HG03439 (cell line): ENCODE data around the gene SPTBN4.
A peak's percentile ranks its signal among the peaks of the same experiment; 100 is the strongest.
"Not testable (repeated sequence)": the region's sequence is repeated elsewhere in the genome, so short reads cannot be mapped to it uniquely, and the experiment has no call there.

Experiments
- ATAC-seq: cut with Tn5 transposase; IDR thresholded peaks from one replicate; pipeline ENCODE4 v1.9.1; 2021; ENCODE audit warnings: mild to moderate bottlenecking, moderate library complexity; ENCODE audit not compliant: unreplicated experiment

Gene SPTBN4

GRCh38 chr19:40613690-40614621 is 147.2 kb downstream of the SPTBN4 start:
- peak; percentile 42 for ATAC-seq

- ATAC-seq = no peak
Observed at GRCh38 chr19:40614622-40615411, 148.0 kb downstream of the SPTBN4 start.

DNA sequence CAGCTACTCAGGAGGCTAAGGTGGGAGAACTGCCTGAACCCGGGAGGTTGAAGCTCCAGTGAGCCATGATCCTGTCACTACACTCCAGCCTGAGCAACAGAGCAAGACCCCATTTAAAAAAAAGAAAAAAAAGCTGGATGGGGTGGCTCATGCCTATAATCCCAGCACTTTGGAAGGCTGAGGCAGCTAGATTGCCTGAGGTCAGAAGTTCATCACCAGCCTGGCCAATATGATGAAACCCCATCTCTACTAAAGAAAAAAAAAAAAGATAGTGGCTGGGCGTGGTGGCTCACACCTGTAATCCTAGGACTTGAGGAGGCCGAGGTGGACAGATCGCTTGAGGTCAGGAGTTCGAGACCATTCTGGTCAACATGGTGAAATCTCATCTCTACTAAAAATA is 149.4 kb downstream of the SPTBN4 start:
- no peak for ATAC-seq

DNA sequence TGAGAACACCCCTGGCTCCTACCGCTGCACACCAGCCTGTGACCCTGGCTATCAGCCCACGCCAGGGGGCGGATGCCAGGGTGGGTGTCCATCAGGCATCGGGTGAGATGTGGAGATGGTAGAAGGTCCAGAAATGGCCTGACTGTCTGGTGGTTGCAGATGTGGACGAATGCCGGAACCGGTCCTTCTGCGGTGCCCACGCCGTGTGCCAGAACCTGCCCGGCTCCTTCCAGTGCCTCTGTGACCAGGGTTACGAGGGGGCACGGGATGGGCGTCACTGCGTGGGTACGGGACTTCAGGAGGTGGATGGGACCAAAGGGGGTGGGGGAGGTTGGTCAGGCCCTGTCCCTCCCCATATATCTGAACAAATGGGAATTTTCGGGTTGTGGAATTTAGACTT is 150.1 kb downstream of the SPTBN4 start:
- ATAC-seq = no peak

DNA sequence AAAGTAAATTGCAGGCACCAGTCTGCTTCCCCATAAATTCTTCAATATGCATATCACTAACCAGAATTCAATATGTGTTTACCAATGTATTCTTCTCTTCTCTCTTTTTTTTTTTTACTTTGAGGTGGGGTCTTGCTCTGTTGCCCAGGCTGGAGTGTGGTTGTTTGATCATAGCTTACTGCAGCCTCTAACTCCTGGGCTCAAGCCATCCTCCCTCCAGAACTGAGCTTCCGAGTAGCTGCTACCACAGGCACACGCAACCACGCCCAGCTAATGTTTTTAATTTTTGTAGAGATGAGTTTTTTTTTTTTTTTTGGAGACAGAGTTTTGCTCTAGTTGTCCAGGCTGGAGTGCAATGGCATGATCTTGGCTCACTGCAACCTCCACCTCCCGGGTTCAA is 151.2 kb downstream of the SPTBN4 start:
- no peak for ATAC-seq

DNA sequence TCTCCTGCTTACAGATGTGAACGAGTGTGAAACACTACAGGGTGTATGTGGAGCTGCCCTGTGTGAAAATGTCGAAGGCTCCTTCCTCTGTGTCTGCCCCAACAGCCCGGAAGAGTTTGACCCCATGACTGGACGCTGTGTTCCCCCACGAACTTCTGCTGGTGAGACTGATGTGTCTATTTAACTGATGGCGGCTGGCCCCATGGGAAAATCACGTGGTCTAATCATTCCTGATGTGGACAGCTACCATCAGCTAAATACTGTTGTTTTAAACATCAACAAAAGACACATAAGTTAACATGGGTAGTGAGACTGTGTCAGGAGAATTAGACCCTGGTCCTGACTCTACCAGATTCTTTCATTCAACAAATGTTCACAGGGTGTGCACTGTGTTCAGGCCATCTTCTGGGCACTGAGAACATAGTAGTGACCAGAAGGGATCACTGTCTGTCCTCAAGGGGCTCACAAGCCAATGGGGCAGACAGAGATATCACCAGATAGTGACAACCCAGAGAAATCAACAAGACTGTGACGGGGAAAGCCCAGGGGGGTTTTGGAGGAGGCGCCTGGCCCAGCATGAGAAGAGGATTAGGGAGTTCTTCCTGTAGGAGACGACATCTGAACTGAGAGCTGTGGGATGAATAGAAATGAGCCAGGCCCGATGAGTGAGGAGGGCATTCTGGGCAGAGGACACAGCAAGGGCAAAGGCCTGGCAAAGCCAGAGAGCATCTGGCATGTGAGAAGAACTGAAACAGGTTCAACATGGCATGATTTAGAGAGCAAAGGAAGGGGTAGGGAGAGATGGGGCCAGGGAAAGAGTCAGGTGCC is 152.7 kb downstream of the SPTBN4 start:
- no peak for ATAC-seq

DNA sequence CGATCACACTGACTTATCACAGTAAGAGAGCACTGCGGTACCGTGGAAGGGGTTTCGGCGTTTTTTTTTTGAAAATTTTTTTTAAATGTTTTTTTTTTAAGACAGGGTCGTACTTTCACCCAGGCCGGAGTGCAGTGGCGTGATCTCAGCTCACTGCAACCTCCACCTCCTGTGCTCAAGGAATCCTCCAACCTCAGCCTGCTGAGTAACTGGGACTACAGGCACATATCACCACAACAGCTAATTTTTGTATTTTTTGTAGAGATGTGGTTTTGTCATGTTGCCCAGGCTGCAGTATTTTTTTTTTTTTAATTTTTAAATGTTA is 153.3 kb downstream of the SPTBN4 start:
- no peak for ATAC-seq

DNA sequence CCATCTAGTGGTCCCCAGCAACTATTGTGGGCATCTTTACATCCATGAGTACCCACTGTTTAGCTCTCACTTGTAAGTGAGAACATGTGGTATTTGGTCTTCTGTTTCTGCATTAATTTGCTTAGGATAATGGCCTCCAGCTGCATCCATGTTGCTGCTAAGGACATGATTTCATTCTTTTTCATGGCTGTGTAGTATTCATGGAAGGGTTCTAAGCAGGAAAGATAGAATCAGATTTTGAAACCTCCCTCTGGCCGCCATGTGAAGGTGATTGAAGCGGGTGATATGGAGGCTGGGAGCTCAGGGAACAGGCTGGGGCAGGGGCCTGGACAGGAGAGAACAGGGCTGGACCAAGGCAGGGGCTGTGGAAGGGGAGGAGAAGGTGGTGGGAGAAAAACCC is 154.5 kb downstream of the SPTBN4 start:
- no peak for ATAC-seq

DNA sequence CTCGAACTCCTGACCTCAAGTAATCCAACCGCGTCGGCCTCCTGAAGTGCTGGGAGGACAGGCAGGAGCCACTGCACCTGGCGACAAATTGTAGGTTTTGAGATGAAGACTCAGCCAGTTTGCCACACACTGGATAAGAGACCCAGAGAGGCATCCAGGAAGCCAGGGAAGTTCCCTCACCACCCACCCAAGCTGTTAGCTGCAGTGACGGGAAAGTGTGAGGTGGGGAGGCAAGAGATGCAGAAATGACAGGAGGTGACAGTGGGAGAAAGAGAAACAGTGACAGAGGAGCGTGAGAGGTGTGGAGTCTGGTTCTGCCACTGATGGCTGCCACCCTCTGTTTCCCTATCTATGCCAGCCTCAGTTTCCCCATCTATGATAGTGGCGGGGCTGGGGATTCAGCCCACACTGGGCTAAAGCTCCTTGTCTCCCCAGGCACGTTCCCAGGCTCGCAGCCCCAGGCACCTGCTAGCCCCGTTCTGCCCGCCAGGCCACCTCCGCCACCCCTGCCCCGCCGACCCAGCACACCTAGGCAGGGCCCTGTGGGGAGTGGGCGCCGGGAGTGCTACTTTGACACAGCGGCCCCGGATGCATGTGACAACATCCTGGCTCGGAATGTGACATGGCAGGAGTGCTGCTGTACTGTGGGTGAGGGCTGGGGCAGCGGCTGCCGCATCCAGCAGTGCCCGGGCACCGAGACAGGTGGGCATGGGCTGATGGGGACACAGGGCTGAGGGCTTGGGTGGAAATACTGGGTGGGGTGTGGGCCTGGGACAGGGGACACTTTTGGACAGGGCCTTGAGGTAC is 155.4 kb downstream of the SPTBN4 start:
- ATAC-seq = no peak

- ATAC-seq = no peak
Observed at GRCh38 chr19:40622773-40623075, 155.9 kb downstream of the SPTBN4 start.

GRCh38 chr19:40623403-40624251 is 156.8 kb downstream of the SPTBN4 start:
- ATAC-seq = no peak

- not testable (repeated sequence) for ATAC-seq
Observed at GRCh38 chr19:40624369-40625153, 157.8 kb downstream of the SPTBN4 start.

DNA sequence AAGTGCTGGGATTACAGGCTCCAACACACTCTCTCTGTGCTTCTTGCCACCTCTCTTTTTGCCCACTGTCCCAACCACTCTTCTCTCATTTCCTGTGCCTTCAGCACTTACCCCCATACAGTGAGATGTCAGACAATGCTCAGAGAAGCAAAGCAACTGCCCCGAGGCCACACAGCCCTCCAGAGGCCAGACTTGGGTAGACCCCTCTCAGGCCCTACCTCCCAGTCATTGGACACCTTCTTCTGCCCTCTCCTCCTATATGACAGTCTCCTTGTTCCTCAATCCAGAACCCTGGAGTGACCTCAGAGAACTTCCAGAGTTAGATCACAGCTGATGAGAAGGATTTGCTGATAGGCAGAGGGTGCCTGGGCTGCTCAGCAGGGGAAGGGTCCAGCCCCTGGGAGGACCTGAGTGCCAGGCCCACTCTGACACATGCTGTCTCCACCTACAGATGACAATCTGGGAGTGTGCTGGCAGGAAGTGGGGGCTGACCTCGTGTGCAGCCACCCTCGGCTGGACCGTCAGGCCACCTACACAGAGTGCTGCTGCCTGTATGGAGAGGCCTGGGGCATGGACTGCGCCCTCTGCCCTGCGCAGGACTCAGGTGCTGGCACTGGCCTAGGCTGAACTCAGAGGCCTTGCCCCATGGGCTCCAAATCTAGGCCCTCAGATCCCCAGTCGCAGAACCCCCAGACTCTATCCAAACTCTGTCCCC is 158.8 kb downstream of the SPTBN4 start:
- ATAC-seq = no peak
